Measurements from ENCODE around the gene PTPRM. TPM values are rescaled to one million over a fixed set of nuclear protein-coding genes. Genes with fewer than 3 reads are reported as not detected.

Gene PTPRM
- total and polyA plus RNA-seq, 12 donors = 31.7 to 116 (median 61.2) TPM

GRCh38 chr18:7737550-7737949, 170.4 kb downstream of the PTPRM start:
- TF ChIP-seq POLR2A (IDR thresholded peaks at IDR 0.05) (no peak), CTCF (IDR thresholded peaks at IDR 0.05) (no peak)
- Histone ChIP-seq H3K9me3 (replicated peaks in 1 of 3) (no peaks in the 10 kb centered on the region), H3K27ac (no peak overlapping the region), H3K4me1 (replicated peaks in 1 of 2) (no peaks in the 10 kb centered on the region), H3K36me3 (replicated peaks in 1 of 2) (no peaks in the 10 kb centered on the region), H3K27me3 (no peaks in the 10 kb centered on the region), H3K4me3 (no peak overlapping the region)
- no peak for DNase-seq
- intact Hi-C loops (cut with DNase I) = no loop called here
- 84 to 96% (median 91%) methylated on average over 2 of the region's 2 CpGs for WGBS, 4 donors

GRCh38 chr18:7740821-7741220, 173.7 kb downstream of the PTPRM start:
- Histone ChIP-seq H3K4me1 (replicated peaks in 1 of 2) (no peaks in the 10 kb centered on the region), H3K4me3 (no peak overlapping the region), H3K36me3 (replicated peaks in 1 of 2) (no peaks in the 10 kb centered on the region), H3K9me3 (replicated peaks in 1 of 3) (no peaks in the 10 kb centered on the region), H3K27me3 (no peaks in the 10 kb centered on the region), H3K27ac (no peak overlapping the region)
- no peak for DNase-seq
- intact Hi-C loops (cut with DNase I) = no loop called here
- TF ChIP-seq POLR2A (IDR thresholded peaks at IDR 0.05) = no peak
- no peak for TF ChIP-seq CTCF (IDR thresholded peaks at IDR 0.05)
- 58 to 67% (median 58%) methylated on average over 3 of the region's 3 CpGs for WGBS, 4 donors

GRCh38 chr18:7741640-7742039, 174.5 kb downstream of the PTPRM start:
- Histone ChIP-seq H3K9me3 (replicated peaks in 1 of 3) (no peaks in the 10 kb centered on the region), H3K4me3 (no peak overlapping the region), H3K27ac (no peak overlapping the region), H3K36me3 (replicated peaks in 1 of 2) (no peaks in the 10 kb centered on the region), H3K27me3 (no peaks in the 10 kb centered on the region), H3K4me1 (replicated peaks in 1 of 2) (no peaks in the 10 kb centered on the region)
- intact Hi-C loops (cut with DNase I) = no loop called here
- DNase-seq = no peak
- TF ChIP-seq POLR2A (IDR thresholded peaks at IDR 0.05) (no peak), CTCF (IDR thresholded peaks at IDR 0.05) (no peak)

- 79 to 97% (median 89%) methylated on average over 2 of the region's 2 CpGs for WGBS, 4 donors
- TF ChIP-seq CTCF (IDR thresholded peaks at IDR 0.05) = no peak
- no peak for TF ChIP-seq POLR2A (IDR thresholded peaks at IDR 0.05)
- no peak for DNase-seq
- H3K9me3 ChIP-seq (replicated peaks in 1 of 3) = no peaks in the 10 kb centered on the region
- intact Hi-C loops (cut with DNase I) = no loop called here
- no peak overlapping the region for H3K4me3 ChIP-seq
- H3K27me3 ChIP-seq = no peaks in the 10 kb centered on the region
- H3K4me1 ChIP-seq (replicated peaks in 1 of 2) = no peaks in the 10 kb centered on the region
- H3K27ac ChIP-seq = no peak overlapping the region
- no peaks in the 10 kb centered on the region for H3K36me3 ChIP-seq (replicated peaks in 1 of 2)
Observed at GRCh38 chr18:7742224-7742623, 175.1 kb downstream of the PTPRM start.
